MM.1S (cell line): ENCODE results near the gene IQGAP2.

Experiments used
- DNase-seq: peaks from one replicate; pipeline ENCODE4 v3.0.0-alpha.2; 2015
- H2AFZ ChIP-seq: fragments of 300-600 bp; sonication (generic); 2 replicates; pipeline ENCODE4 v1.6.0; 2016; ENCODE audit warnings: antibody characterized with exemption, low read length
- H3F3A ChIP-seq: fragments of 300-600 bp; sonication (generic); 2 replicates; pipeline ENCODE4 v1.6.1; 2016; ENCODE audit warnings: mild to moderate bottlenecking, antibody characterized with exemption, low read length, moderate library complexity, mixed read lengths; ENCODE audit not compliant: insufficient read depth
- H3K27ac ChIP-seq: fragments of 300-600 bp; sonication (generic); 2 replicates; pipeline ENCODE4 v1.5.1; 2016; ENCODE audit warnings: mild to moderate bottlenecking, low read length
- H3K27me3 ChIP-seq: fragments of 300-600 bp; sonication (generic); replicated peaks from 2 replicates; pipeline ENCODE4 v1.6.0; 2016; ENCODE audit warnings: low read length; ENCODE audit not compliant: insufficient read depth
- H3K36me3 ChIP-seq: fragments of 300-600 bp; sonication (generic); replicated peaks from 2 replicates; pipeline ENCODE4 v1.6.1; 2016; ENCODE audit warnings: mild to moderate bottlenecking, low read length, mixed read lengths; ENCODE audit not compliant: insufficient read depth
- H3K4me1 ChIP-seq: fragments of 300-600 bp; sonication (generic); 2 replicates; pipeline ENCODE4 v1.6.1; 2016; ENCODE audit warnings: low read length, mixed read lengths
- H3K4me2 ChIP-seq: fragments of 300-600 bp; sonication (generic); 2 replicates; pipeline ENCODE4 v1.6.0; 2016; ENCODE audit warnings: low read depth, low read length
- H3K4me3 ChIP-seq: fragments of 300-600 bp; sonication (generic); 2 replicates; pipeline ENCODE4 v1.5.1; 2016; ENCODE audit warnings: low read length, mixed read lengths
- H3K79me2 ChIP-seq: fragments of 300-600 bp; sonication (generic); 2 replicates; pipeline ENCODE4 v1.6.1; 2016; ENCODE audit warnings: mixed run types, low read length, mixed read lengths
- H3K9ac ChIP-seq: fragments of 300-600 bp; sonication (generic); 2 replicates; pipeline ENCODE4 v1.6.1; 2016; ENCODE audit warnings: low read length, mixed read lengths
- H3K9me2 ChIP-seq: fragments of 300-600 bp; sonication (generic); replicated peaks from 2 replicates; pipeline ENCODE4 v1.6.1; 2016; ENCODE audit warnings: mild to moderate bottlenecking, low read length, mixed read lengths; ENCODE audit not compliant: insufficient read depth
- H3K9me3 ChIP-seq: fragments of 300-600 bp; sonication (generic); replicated peaks from 2 replicates; pipeline ENCODE4 v1.6.1; 2016; ENCODE audit warnings: mild to moderate bottlenecking, low read length, mixed read lengths; ENCODE audit not compliant: insufficient read depth
- H4K20me1 ChIP-seq: fragments of 300-600 bp; sonication (generic); 2 replicates; pipeline ENCODE4 v1.6.1; 2016; ENCODE audit warnings: mild to moderate bottlenecking, low read length, moderate library complexity, mixed read lengths; ENCODE audit not compliant: insufficient read depth
- CTCF ChIP-seq: fragments of 300-600 bp; sonication (generic); IDR thresholded peaks from 2 replicates; pipeline ENCODE4 v1.5.1; 2016; ENCODE audit warnings: antibody characterized with exemption, low read length, mixed read lengths
- EZH2 ChIP-seq: fragments of 300-600 bp; sonication (generic); optimal IDR thresholded peaks from 2 replicates; pipeline ENCODE3; 2017; ENCODE audit warnings: low read depth, mild to moderate bottlenecking, antibody characterized with exemption, low read length, mixed read lengths
- EZH2phosphoT487 ChIP-seq: fragments of 300-600 bp; sonication (generic); IDR thresholded peaks from 2 replicates; pipeline ENCODE4 v1.6.1; 2018; ENCODE audit warnings: antibody characterized with exemption, low read length

IQGAP2 gene

DNA sequence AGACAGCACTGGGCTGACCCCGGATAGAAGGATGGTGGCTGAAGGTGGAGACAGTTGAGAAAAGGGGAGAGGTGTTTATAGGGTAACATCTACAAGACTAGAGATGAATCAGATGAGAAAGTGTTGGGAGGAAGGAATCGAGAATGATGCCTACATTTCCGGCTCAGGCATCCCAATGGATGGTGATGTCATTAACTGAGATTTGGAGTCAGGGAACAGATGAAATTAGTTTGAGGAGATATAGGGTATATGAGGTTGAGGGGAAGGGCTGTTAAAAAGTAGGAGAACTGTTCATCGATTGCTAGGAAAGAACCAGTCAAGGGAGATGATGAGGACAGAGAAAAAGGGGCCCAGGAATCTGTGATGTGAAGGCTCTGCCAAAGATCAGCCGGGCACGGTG, 24.7 kb upstream of the IQGAP2 start:
- Histone ChIP-seq H3K9me3 (no peaks in the 10 kb centered on the region), H2AFZ (no peak overlapping the region), H3K4me1 (0 out of 2 replicates have a peak, but pooled peaks cover 6% of the 10 kb centered on the region), H3K9me2 (no peaks in the 10 kb centered on the region), H3K27me3 (no peaks in the 10 kb centered on the region), H3K4me3 (no peak overlapping the region), H3K79me2 (no peaks in the 10 kb centered on the region), H3K36me3 (no peaks in the 10 kb centered on the region), H3F3A (no peaks in the 10 kb centered on the region), H3K9ac (no peak overlapping the region), H3K27ac (no peak overlapping the region), H4K20me1 (no peaks in the 10 kb centered on the region), H3K4me2 (no peak overlapping the region)
- DNase-seq, result no peak
- TF ChIP-seq CTCF (no peak), EZH2 (no peak), EZH2phosphoT487 (no peak)

DNA sequence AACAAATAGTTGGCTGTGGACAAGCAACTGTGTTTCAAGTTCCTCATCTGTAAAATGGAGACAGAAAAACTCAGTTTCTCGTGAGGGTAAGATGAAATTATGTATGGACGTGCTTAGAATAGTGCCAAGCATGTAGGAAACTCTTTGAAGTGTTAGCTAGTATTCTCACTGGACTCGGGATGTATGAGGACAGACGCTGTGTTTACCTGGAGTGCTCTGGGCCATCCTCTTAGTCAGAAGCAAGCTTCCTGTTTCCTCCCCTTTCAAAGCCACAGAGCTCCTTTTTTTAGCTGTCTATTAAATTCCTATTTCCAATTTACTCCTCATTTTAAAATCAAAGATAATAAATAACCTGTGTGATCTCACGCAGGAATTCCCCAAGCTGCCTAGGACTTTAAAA, 23.8 kb upstream of the IQGAP2 start:
- Histone ChIP-seq H3K9ac (no peak overlapping the region), H3K4me3 (no peak overlapping the region), H2AFZ (no peak overlapping the region), H4K20me1 (no peaks in the 10 kb centered on the region), H3K79me2 (no peaks in the 10 kb centered on the region), H3K9me2 (no peaks in the 10 kb centered on the region), H3K27ac (no peak overlapping the region), H3K9me3 (no peaks in the 10 kb centered on the region), H3K4me2 (no peak overlapping the region), H3K4me1 (0 out of 2 replicates have a peak, but pooled peaks cover 6% of the 10 kb centered on the region), H3K36me3 (no peaks in the 10 kb centered on the region), H3K27me3 (no peaks in the 10 kb centered on the region), H3F3A (no peaks in the 10 kb centered on the region)
- TF ChIP-seq CTCF, result no peak
- no peak for TF ChIP-seq EZH2
- TF ChIP-seq EZH2phosphoT487, result no peak
- peak; percentile 8 for DNase-seq

DNA sequence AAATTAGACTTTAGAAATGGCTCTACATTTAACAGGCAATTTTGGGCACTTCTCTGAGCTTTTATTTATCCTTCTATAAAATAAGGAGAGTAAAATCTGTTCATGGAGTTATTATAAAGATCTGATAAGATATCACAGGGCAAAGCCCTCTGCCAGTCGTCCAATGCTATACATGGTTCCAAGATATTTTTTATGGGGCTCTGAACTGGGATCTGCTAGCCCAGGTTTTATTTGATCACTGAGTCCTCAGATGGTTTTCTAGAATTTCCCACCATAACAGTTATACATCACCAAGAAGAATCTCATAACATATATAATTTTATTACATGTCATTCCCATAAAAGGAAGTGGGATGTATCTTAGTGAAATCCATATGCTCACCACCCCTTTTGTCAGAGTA, 23.2 kb upstream of the IQGAP2 start:
- no peak overlapping the region for H3K27ac ChIP-seq
- H4K20me1 ChIP-seq, result no peaks in the 10 kb centered on the region
- H3K4me3 ChIP-seq, result no peak overlapping the region
- no peak for DNase-seq
- no peak overlapping the region for H3K4me2 ChIP-seq
- H3K9me2 ChIP-seq, result no peaks in the 10 kb centered on the region
- no peak overlapping the region for H3K9ac ChIP-seq
- H3K79me2 ChIP-seq, result no peaks in the 10 kb centered on the region
- no peaks in the 10 kb centered on the region for H3F3A ChIP-seq
- H3K9me3 ChIP-seq, result no peaks in the 10 kb centered on the region
- no peaks in the 10 kb centered on the region for H3K36me3 ChIP-seq
- no peaks in the 10 kb centered on the region for H3K27me3 ChIP-seq
- TF ChIP-seq EZH2phosphoT487 (no peak), CTCF (no peak), EZH2 (no peak)
- H2AFZ ChIP-seq, result no peak overlapping the region
- H3K4me1 ChIP-seq, result 0 out of 2 replicates have a peak, but pooled peaks cover 6% of the 10 kb centered on the region
